HG03175 (cell line): ENCODE results near the gene OGFOD3.
"Not testable (repeated sequence)": the region's sequence is repeated elsewhere in the genome, so short reads cannot be mapped to it uniquely, and the experiment has no call there.

ENCODE experiments used
- ATAC-seq: cut with Tn5 transposase; IDR thresholded peaks from one replicate; pipeline ENCODE4 v1.9.1; 2021; ENCODE audit warnings: mild to moderate bottlenecking, moderate library complexity; ENCODE audit not compliant: unreplicated experiment

OGFOD3 gene

DNA sequence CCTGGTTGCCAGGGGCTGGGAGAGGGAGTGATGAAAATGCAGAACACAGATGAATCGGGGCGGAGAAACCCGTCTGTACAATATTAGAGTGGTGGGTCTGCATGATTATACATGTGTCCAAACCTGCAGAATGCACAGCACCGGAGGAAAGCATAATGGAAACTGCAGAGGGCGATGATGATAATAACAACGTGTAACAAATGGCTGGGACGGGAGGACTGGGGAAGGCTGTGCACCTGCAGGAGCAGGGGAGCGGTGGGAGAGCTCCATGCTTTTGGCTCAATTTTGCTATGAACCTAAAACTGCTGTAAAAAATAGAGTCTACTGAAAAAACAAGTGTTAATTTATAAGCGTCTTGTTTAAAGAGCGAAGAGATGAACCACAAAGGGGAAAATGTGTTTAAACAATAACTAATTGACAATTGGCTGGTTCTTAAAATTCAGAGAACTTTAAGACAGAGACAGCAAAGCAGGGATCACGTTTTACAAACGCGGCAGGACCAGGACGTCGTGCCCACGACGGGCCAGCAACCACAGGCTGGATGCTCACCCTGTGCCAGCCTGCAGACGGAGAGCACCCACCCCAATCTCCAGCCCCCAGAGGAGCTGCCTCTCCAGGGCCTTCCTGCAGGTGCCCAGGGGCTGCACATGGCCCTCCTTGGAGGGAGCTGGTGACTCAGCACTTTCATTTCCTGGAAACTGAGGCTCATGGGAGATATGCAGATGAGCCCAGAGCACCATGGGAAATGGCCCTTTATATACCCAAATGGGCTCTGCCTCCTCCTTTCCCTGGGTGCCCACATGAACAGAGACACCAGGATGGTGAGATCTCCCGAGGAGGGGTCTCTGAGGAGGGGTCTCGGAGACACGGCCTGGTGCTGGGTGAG lies 59.7 kb downstream of the OGFOD3 start, which contains the start of gene TEX19:
Gene TEX19 (plus strand): TSS at position 783 of the 886 bp plus-strand sequence. CDS start 2,904 bp downstream, outside the sequence.
- no peak for ATAC-seq

DNA sequence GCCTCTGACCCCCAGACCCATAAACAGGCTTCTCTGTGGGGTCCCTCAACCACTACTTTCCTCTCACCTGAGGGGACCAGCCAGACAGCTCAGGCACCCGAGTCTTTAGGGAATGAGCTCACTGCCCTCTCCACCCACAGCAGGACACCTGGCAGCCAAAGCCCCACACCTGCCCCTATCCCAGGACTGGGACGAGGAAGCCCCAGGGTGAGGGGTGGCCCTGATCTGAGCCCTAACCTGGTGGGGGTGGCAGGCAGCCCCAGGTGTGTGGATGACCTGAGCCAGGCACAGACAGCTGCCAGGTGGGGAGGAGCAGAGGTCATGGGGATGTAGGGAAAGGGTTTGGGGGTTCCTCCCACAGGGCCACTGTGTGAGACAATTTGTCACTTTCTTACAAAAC lies 61.0 kb downstream of the OGFOD3 start:
- ATAC-seq, result no peak

DNA sequence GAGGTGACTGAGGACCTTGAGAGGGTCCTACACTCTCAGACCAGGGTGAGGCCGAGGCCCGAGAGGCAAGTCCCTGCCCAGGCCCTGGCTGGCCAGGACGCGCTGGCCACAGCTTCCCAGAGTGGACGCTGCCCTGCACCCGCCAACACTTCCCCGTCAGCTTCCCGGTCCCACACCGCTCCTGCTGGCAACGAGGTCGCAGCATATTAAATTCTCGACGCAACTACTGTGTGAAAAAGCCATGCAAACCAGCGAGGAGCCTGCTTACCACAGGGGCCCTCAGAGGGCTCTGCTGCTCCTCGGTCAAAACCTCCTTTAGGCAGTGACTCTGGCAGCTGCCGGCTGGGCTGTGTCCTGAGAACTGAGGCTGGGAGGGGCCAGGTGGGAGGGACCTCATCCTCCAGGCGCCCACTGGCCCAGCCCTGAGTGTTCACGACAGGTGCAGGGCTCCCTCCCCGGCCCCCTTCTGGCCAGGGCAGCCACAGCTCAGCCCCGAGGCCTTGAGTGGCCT lies 61.5 kb downstream of the OGFOD3 start:
- ATAC-seq, result no peak

DNA sequence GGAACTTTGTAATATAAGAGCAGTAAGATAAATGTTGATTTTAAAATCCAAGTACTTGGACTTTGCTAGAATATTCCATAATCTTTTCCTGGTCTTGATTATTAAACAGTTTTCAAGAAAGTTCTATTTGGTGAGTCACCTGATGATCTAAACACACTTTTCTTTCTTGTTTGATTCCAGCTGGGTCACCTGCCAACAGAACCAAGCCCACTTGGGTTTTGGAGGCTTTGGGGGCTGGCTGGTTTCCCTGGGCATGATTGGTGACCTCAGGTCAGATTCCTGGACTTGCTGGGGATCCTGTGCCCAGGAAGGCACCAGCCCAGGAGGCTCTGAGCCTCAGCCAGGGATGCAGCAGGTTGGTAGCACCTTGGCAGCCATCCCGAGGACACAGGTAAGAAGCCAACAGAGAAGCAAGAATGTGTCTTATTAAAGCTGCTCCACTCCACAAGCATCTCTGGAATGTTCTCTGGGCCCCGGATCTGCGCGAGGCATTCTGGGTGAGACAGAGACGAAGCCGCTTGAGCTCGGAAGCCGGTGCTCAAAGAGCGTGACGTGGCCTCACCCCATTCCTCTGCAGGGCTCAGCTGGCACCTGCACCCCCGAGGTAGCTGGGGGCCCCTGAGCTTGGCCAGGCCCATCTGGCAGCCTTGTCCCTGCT lies 62.5 kb downstream of the OGFOD3 start:
- no peak for ATAC-seq

DNA sequence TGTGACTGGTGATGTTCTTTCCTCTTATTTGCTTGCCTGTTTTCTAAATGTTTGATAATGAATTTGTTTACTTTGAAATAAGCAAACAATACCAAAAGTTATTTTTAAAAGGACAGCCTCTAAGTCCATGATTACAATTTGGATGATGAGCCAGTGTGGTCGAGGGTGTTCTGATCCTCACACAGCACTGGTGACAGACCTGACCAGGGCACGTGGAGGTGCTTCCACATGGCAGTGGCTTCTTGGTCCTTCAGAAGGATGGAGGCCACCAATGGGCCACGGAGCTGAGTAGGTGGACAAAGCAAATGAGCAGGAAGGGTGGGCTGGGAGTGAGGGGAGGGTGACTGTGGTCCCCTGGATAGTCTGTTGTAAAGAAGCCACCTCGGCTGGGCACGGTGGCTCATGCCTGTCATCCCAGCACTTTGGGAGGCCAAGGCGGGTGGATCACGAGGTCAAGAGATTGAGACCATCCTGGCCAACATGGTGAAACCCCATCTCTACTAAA lies 63.5 kb downstream of the OGFOD3 start:
- ATAC-seq, result no peak

DNA sequence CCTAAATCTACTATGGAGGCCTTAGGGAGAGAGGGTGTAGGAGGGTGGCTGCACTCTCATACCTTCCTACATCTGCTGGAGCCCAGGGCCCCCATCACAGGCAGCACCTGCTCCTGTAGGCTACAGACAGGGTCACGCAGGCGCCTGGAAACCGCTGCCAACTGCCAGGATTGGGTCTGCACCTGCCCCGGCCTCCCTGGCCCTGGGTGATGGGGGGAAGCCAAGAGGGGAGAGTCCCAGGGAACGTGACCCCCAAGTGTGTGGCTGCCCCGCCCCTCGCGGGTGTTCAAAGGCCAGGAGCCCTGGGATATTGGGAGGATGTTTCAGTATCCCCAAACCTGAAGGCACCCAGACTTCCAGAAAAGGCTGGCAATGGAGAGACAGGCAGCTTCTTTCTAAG lies 64.9 kb downstream of the OGFOD3 start:
- ATAC-seq, result no peak

DNA sequence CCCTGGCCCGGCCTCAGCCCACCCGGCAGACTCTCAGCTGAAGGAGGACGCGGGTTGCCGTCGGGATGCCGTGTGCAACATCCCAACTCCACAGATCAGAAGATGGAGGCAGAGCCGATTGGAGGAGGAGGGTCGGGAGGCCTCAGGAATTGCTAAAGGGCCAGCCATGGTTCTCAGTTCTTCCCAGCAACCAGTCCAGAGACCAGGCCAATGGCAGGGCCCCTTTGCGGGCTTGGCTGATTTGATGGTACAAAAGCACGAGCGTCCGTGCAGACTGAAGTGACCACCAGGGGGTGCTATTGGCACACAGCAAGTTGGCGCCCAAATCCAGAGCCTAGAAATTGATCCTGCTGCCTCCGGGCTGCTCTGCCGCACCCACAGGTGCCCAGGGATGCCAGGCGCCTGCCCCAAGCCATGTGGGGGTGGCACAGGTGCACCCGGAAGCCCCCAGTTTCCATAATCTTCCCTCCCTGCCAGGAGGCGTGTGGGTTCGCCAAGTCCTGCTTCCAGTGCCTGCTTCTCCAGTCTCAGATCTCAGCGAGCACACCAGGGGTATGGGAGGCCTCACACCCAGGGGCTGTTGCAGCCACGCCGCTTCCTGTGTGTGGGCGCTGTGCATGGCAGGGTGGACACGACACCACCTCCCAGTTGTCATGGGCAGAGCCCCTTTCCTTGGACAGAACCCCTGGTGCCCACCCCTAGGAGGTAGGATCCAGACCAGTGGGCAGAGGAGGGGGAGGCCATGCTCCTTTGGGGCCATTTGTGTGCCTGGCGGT lies 66.5 kb downstream of the OGFOD3 start:
- ATAC-seq, result no peak

DNA sequence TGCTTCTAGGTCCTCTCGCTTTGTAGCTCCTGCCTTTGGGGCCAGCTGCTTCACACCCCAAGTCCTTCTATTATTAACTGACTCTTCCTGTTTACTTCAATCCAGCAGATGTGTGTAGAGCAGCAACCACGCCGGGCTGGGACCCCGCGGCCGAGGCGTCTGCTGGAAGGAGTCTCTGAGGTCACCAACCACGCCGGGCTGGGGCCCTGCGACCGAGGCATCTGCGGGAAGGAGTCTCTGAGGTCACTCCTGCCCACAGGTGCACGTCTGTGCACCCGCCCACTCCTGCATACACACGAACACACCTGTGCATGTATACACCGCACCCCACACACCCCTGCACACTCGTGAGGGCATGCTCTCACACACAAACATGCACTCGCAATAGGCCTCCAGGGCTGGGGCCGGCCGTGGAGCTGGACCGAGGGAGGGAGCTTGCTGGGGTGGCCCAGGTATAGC lies 67.1 kb downstream of the OGFOD3 start:
- ATAC-seq, result peak; percentile 55

DNA sequence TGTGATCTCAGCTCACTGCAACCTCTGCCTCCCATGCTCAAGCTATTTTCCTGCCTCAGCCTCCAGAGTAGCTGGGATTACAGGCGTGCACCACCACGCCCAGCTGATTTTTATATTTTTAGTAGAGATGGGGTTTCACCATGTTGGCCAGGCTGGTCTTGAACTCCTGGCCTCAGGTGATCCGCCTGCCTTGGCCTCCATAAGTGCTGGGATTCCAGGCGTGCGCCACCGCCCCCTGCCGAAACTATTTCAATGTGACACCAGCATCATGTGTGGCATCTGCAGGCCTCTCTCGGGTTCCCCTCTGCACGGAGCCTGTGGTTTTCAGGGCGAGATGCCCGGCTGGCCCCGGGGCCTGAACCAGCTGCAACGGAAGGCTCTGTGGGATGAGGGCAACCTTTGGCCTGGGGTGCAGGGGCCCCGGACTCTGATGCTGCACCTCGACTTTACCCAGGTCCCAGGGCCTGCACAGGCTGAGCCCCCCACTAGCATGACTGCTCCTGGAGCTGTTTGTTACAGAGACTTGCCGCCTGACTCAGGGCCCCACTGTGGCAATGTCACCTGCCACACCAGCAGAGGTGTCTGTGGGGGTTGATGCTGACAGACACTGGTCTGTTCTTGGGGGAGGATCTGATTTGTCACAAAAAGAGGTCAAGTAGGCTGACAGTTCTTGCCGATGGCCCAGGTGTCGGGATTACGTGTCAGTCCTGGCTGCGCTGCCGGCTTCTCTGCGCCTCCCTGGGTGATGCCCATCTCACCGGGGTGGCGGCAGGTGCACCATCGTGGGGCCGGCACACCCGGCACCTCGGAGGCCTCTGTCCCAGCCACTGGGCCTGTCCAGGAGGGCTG lies 68.0 kb downstream of the OGFOD3 start:
- ATAC-seq, result no peak

DNA sequence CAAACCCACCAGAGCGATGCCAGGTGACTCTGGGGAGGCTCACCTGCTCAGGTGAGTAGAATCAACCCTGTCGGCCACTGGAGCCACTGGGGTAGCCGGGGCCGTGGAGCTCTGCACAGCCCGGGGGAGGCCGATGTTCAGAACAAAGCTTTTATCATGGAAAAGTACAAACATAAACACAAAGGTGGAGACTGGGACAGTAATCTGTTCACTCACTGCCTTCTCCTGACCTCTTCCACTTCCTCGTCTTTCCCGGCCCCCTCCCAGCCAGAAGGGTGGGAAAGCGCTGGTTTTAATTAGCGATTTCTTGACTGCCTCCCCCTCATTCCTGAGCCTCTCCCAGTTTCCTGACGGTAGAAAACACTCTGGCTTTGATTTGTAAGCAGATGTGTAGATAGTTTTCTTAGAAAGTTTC lies 69.1 kb downstream of the OGFOD3 start:
- ATAC-seq, result no peak

DNA sequence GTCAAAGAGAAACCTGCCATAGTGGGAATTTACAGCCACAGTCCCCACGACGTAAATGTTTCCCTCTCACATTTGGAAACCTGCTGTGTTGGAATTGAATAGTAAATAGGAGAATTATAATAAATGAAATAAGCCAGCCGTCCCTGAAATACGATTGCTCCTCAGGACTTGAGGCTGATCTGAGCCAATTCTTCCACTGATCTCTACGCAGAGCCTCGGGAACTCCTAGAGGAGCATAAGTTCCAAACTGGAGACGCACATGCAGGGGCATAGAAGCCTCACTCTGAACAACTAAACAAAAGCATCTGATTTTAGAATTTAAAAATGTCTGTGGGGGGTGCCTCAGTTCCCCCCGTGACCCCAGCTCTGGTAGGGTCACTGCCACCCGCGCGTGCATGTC lies 69.5 kb downstream of the OGFOD3 start:
- ATAC-seq, result no peak

DNA sequence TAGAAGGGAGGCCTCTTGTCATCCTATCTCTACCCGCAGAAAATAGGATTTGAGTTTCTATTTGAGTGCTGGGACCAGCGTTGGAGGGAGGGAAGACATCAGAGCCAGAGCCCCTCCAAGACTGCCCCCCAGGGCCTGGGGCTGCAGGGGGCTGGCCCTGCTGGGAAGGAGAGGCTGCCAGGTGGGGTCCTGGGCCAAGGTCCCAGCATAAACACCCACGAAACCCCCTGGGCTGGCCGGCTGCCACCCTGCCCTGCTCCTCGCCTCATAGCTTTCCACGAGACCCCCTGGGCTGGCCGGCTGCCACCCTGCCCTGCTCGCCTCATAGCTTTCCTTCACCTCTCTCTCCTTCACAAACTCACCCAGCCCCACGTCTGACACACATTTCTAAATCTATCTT lies 70.0 kb downstream of the OGFOD3 start:
- ATAC-seq, result no peak

DNA sequence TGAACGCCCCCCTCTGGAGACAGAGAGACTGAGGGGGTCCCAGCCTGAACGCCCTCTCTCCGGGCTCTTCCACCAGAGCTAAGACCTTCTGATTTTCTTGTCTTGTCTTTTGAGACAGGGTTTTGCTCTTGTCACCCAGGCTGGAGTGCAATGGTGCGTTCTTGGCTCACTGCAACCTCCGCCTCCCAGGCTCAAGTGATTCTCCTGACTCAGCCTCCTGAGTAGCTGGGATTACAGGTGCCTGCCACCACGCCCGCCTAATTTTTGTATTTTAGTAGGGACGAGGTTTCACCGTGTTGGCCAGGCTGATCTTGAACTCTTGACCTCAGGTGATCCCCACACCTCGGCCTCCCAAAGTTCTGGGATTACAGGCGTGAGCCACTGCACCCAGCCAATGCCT lies 70.4 kb downstream of the OGFOD3 start:
- ATAC-seq, result not testable (repeated sequence)

DNA sequence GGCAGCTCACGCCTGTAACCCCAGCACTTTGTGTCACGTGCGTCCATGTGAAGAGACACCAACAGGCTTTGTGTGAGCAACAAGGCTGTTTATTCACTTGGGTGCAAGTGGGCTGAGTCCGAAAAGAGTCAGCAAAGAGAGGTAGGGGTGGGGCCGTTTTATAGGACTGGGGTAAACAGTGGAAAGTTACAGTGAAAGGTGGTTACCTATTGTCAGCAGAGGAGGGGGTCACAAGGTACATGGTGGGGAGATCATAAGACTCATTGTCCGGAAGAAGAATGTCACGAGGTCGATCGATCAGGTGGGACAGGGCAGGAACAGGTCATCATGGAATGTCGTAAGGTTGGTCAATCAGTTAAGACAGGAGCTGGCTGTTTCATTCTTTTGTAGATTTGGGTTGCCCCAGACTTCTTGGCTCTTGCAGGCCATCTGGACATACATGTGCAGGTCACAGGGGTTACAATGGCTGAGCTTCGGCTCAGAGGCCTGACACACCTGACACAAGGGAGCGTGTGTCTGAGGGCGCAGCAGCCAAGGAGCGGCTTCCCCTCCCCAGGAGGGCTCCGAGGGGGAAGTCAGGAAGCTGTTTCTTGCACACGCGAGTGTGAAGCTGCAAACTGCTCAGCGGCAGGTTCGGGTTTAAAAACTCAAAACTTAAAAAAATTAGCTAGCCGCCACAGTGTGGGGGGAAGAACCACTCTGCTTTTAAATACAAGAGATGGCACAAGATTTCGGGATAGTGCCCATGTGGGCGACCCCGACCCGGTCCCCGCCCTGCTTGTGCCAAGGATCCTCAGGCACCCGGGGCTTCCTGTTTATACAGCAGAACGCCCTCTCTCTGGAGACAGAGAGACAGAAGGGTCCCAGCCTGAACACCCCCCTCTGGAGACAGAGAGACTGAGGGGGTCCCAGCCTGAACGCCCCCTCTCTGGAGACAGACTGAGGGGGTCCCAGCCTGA lies 71.8 kb downstream of the OGFOD3 start:
- no peak for ATAC-seq

DNA sequence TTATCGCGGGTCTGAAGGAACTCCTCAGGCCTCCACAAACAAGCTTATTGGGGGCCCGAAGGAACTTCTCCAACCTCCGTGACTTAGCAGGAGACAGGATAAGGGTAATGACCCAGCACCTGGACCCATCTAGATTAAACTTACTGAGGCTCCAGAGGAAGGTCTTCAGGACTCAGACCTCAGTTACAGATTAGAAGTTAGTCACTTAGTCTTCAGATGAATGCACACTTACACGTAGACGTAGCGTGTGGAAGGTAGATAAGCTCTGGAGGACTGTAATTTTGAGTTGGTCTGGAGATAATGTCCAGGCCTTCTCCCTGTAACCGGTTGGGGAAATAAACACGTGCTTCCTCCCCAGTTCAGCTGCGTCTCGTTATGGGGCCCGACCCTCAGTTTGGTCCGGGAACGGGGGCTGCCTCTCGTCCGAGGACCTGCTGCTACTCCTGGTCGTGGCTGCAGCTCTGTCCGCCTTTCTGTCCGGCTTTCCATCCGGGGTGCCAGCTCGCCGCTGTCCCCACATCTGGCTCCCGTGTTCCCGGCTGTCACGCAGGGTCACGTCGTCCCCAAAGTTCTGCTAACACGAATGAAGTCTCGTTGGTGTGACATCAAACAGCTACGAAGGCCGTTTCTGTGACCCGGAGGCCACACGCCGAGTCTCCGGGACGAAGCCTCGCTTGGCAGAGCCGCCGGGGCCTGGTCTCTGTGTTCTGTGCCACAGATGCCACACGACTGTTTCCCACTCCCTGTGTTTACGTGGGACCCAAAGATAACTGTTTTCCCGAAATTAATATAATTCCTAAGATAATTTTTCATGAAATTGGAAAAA lies 73.0 kb downstream of the OGFOD3 start:
- ATAC-seq, result no peak

DNA sequence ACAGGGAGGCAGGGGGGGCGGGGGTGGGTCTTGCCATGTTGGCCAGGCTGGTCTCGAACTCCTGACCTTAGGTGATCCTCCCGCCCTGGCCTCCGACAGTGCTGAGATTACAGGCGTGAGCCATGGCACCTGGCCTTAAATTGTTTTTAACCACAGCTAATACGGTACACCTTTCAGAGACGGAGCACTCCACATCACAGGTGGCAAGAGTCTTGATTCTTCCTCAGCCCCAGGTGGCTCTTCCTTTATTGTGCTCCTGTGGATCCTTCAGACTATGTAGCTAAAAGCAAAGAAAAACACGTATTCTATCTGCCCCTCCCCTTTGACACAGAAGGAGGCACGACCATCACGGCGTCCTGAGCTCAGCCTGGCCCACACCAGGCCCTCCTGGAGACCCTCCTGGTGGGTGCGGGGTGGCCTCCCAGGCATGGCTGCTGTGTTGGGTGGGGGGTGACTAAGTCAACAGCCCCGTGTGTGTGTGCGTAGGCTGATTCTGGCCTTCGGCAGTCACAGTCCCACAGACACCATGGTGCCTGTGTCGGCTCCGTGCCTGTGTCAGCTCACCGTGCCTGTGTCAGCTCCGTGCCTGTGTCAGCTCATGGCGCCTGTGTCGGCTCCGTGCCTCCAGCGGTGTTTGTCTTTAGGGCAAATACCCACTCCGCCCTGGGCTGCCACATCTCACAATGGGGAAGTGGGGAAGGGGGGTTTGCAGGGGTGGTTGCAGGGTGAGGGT lies 74.0 kb downstream of the OGFOD3 start:
- ATAC-seq, result no peak

DNA sequence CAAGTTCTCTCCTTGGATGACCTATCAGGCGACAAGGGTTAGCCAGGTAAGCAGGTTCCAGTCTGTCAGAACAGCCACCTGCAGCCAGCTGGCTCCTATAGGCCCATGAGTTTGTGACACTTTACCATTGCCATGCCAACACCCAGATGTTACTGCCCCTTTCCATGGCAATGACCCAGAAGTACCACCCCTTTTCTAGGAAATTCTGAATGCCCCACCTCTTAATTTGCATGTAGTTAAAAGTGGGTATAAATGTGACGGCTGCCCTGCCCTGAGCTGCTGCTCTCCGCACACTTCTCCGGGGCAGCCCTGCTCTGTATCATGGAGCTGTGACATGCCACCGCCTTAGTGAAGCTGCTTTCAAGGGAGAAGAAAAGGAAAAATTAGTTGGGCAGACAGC lies 74.8 kb downstream of the OGFOD3 start:
- ATAC-seq, result no peak
